Heart left ventricle (tissue), 16 donors: Measurements from ENCODE around the gene MICAL3. TPM values are rescaled to one million over a fixed set of nuclear protein-coding genes. Genes with fewer than 3 reads are reported as not detected.

ENCODE experiments used
- ATAC-seq, 4 donors: fragments of 200-7000 bp; cut with Tn5 transposase; one replicate each; pipeline ENCODE4 v1.9.1; 2020 to 2022; ENCODE audit warnings: moderate library complexity in 4 of 4, mild to moderate bottlenecking in 3 of 4, moderate number of reproducible peaks in 1 of 4
- DNase-seq, 5 donors: peaks; one replicate each; pipeline ENCODE4 v3.0.0-alpha.2; 2020
- H3K27ac ChIP-seq, 12 donors: fragments of 200-600 bp; sonication (generic) in 4 of 12; one replicate each; pipeline versions ENCODE4 v1.5.0 to v1.8.0; 2016 to 2022; ENCODE audit warnings: mild to moderate bottlenecking in 2 of 12
- H3K27me3 ChIP-seq, 9 donors: fragments of 200-600 bp; sonication (generic) in 2 of 9; one replicate each; pipeline versions ENCODE4 v1.5.1 to v1.8.0; 2016 to 2022; ENCODE audit warnings: mild to moderate bottlenecking in 3 of 9
- H3K36me3 ChIP-seq, 9 donors: fragments of 200-600 bp; sonication (generic) in 2 of 9; one replicate each; pipeline versions ENCODE4 v1.5.0 to v1.8.0; 2018 to 2022; ENCODE audit warnings: mild to moderate bottlenecking in 2 of 9
- H3K4me1 ChIP-seq, 12 donors: fragments of 200-600 bp; sonication (generic) in 4 of 12; one replicate each; pipeline versions ENCODE4 v1.5.0 to v1.8.0; 2016 to 2022; ENCODE audit warnings: mild to moderate bottlenecking in 3 of 12
- H3K4me3 ChIP-seq, 12 donors: fragments of 200-600 bp; sonication (generic) in 4 of 12; one replicate each; pipeline versions ENCODE4 v1.5.0 to v1.8.0; 2017 to 2022; ENCODE audit warnings: mild to moderate bottlenecking in 9 of 12, moderate library complexity in 4 of 12
- H3K9me3 ChIP-seq, 12 donors: fragments of 200-600 bp; sonication (generic) in 4 of 12; one replicate each; pipeline versions ENCODE4 v1.5.0 to v1.8.0; 2016 to 2022; ENCODE audit warnings: mild to moderate bottlenecking in 1 of 12
- POLR2A ChIP-seq, 2 donors: fragments of 450-650 bp; IDR thresholded peaks; one replicate each; pipeline ENCODE4 v1.6.1; 2017; ENCODE audit warnings: antibody characterized with exemption in 2 of 2, mild to moderate bottlenecking in 2 of 2, moderate library complexity in 2 of 2
- WGBS, 4 donors: extraction: QIAGEN DNeasy Blood & Tissue Kit in 2 of 4; methylation state at CpG; one replicate each; pipeline versions ENCODE4 v1.1.5 to v1.1.7; 2013 to 2018; 5-methylcytosine and 5-hydroxymethylcytosine counted together
- intact Hi-C, 10 donors: fragments of 100-400 bp; cut with DNase I; formaldehyde crosslinking; loops; one replicate each; pipeline versions ENCODE4 v1.11.1 to v1.14.2; 2022
- polyA plus RNA-seq, 2 donors: library from polyadenylated mRNA; stranded (reverse); fragments of 200-250 nt; gene quantifications; one replicate each; pipeline ENCODE4 v1.2.3, GENCODE V29; 2013
- total RNA-seq, 9 donors: library from RNA; depleted of rRNA in 2 of 9; stranded (reverse); fragments of >200 nt in 2 of 9; fragmentation: NEBNext Ultra II Directional in 3 of 9; extraction: Animal tissue kit (Norgen Biotek cat#: 25700) in 3 of 9; gene quantifications; one replicate each; pipeline versions ENCODE4 v1.1.0 to v1.2.4, GENCODE V29; 2016 to 2023
- TF ChIP-seq, protein P1 (sequence below), 12 donors: fragments of 200-600 bp; sonication (generic) in 4 of 12; IDR thresholded peaks; one replicate each; pipeline versions ENCODE4 v1.5.0 to v1.8.0; 2018 to 2022; ENCODE audit warnings: antibody characterized with exemption in 12 of 12, mild to moderate bottlenecking in 5 of 12
- donor health status: ischemic (EF 13 %, LVEDD 7.1; RV severe dilation, severe dysfunction).
- donor health status: healthy with polysubstance abuse.
- donor health status: DM: no; HTN: yes; CAD: no.
- donor health status: DM: no; HTN: no; CAD: no.
- donor health status: ischemic (EF 25% LVEDD 6.9; RV normal size, moderate dysfunction).
- donor health status: ischemic (EF 25% LVEDD 5.7; RV mildly dilated, moderate dysfunction).
- donor health status: healthy.
- donor health status: DM: yes; HTN: yes; CAD: no.
- donor health status: ischemic (EF 35%, LVEDD 5.7; RV mildly dilated, moderate dysfunction).
- donor health status: nonischemic (EF 11% LVEDD 7.7; RV severe dilation, severe dysfunction).
- donor health status: DM: yes; HTN: yes; CAD: no.
- donor health status: PGD.
- donor health status: ischemic (EF 29% LVEDD 5.4; RV normal size, mild dysfunction).
- donor health status: nonischemic (EF 23%, LVEDD 6.1; RV moderate dilation, normal function).

The MICAL3 gene
- total and polyA plus RNA-seq, 11 donors, result 41.3 to 125 (median 83.3) TPM

DNA sequence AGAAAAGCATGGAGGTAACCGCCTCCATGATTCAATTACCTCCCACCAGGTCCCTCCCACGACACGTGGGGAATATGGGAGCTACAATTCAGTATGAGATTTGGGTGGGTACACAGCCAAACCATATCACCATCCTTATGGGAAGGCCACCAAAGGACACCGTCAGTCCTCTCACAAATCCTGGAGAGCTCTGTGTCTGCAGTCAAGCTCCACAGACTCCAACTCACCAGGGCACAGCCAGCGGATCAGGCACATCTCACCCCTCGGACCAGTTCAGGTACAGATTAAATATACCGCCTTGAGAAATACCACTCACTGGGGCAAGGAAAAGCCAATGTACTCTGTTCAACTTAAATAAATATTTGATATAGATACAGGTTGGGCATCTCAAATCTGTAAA is 100.3 kb downstream of the MICAL3 start:
- Histone ChIP-seq H3K27me3 (no peaks in the 10 kb centered on the region), H3K4me1 (peaks cover 4 to 82% (median 60%) of the 10 kb centered on the region in 12 donors), H3K27ac (peak overlapping the region in 11 of 12 donors; percentile 30 to 96 (median 88)), H3K9me3 (no peaks in the 10 kb centered on the region), H3K36me3 (no peaks in the 10 kb centered on the region), H3K4me3 (no peak overlapping the region)
- intact Hi-C loops, result no loop called here
- DNase-seq (no peak), ATAC-seq (no peak)
- TF ChIP-seq, protein P1, sequence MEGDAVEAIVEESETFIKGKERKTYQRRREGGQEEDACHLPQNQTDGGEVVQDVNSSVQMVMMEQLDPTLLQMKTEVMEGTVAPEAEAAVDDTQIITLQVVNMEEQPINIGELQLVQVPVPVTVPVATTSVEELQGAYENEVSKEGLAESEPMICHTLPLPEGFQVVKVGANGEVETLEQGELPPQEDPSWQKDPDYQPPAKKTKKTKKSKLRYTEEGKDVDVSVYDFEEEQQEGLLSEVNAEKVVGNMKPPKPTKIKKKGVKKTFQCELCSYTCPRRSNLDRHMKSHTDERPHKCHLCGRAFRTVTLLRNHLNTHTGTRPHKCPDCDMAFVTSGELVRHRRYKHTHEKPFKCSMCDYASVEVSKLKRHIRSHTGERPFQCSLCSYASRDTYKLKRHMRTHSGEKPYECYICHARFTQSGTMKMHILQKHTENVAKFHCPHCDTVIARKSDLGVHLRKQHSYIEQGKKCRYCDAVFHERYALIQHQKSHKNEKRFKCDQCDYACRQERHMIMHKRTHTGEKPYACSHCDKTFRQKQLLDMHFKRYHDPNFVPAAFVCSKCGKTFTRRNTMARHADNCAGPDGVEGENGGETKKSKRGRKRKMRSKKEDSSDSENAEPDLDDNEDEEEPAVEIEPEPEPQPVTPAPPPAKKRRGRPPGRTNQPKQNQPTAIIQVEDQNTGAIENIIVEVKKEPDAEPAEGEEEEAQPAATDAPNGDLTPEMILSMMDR (IDR thresholded peaks at IDR 0.05), result no peak
- WGBS, 4 donors, result 82 to 93% (median 88%) methylated on average over 7 of the region's 7 CpGs

DNA sequence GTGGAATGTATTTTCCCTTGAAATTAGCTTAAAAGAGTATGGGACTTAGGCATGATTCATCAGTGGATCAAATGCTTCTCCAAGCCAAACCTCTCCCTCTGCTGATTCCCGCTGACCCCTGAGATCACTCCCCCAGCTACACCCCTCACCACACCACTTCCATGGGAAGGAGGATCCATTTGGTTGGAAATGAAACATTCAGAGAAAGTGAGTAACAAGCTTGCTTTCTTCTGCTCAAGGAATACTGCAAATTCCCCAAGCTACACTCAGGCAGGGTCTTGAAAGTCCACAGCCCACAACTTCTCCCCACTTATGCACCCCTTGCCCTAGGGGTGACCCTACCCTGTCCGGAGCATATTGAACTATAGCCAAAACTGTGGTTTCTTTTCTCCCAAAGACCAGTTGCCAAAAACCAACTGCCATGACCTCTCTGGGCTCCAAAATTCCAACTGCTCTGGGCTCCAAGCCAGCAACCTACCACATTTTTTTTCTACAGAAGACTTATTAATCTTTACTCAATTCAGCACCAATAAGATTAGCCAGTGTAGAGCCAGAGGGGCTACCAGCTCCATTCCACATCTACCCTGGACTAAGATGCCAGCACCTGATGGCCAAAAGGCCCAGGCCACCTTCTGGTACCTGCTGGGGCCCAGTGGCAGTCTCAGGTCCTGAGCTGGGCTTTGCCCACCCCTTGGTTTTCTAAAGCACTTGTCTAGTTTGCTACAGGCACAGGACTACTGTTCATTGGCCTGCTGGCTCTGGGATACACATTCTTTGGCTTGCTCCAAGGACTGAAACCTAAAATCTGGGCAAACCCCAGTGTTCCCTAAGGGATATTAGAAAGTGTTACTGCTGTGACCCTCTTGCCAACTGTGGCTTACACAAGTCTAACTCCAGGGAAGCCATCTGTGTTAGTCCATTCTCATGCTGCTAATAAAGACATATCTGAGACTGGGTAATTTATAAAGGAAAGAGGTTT is 101.1 kb downstream of the MICAL3 start:
- Histone ChIP-seq H3K4me3 (no peak overlapping the region), H3K9me3 (no peaks in the 10 kb centered on the region), H3K27me3 (no peaks in the 10 kb centered on the region), H3K4me1 (peaks cover 4 to 90% (median 62%) of the 10 kb centered on the region in 12 donors), H3K27ac (peak overlapping the region in 11 of 12 donors; percentile 30 to 96 (median 88)), H3K36me3 (no peaks in the 10 kb centered on the region)
- WGBS, 4 donors, result 25 to 44% (median 39%) methylated on average over 2 of the region's 2 CpGs
- DNase-seq (no peak), ATAC-seq (no peak)
- intact Hi-C loops, result no loop called here
- no peak for TF ChIP-seq POLR2A (IDR thresholded peaks at IDR 0.05)
- TF ChIP-seq, protein P1 (IDR thresholded peaks at IDR 0.05), result no peak

DNA sequence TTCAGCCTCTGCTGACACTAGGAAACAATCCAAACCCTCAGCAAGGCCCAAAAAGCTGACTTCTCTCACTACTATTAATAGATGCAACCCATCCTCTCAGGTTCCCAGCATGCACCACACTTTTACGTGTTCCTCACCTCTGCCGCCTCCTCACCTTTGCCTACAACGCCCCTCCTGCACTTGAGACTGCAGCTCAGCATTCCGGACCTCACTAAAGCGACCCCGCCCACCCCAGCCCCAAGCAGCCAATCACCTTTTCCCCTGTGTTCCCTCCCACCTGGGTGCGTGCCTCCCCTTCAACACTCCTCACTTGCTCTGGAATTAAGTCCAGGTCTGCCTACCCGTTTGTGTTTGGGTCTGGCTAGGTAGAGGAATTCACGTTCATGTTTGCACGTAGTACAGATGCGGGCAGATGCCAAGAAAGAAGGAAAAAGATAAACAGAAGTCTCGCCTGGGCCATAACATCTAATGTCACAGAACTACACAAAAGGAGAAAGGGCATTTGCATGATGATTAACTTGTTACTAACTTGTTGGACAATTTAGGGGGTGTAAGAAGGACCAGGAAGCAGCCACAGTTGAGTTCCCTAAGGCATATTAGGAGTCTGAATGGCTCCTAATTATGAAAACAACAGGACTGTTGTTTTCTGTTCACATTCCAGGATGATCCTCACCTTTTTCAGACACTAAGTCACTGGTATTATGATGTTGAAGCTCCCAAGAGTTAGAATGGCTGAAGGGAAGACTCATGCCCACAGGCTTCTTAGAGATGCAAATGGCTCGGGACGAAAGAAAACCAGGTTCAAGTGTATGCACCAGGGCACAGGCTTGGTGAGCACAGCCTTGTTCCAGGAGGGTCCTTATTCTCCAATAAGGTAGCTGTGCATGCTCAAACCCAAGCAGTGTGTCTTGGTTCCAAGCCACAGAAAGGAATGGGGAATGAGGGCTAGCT is 102.2 kb downstream of the MICAL3 start:
- H3K27me3 ChIP-seq, result no peaks in the 10 kb centered on the region
- 60 to 67% (median 65%) methylated on average over 14 of the region's 14 CpGs for WGBS, 4 donors
- peak overlapping the region in 6 of 12 donors; percentile 16 to 34 (median 19) for H3K4me3 ChIP-seq
- peak in 4 of 5 donors; percentile 59 to 74 (median 68) for DNase-seq
- TF ChIP-seq, protein P1 (IDR thresholded peaks at IDR 0.05), result no peak
- peak in 1 of 2 donors; percentile 36 for TF ChIP-seq POLR2A (IDR thresholded peaks at IDR 0.05)
- H3K9me3 ChIP-seq, result no peaks in the 10 kb centered on the region
- peak overlapping the region; percentile 62 to 96 (median 88) for H3K27ac ChIP-seq
- no peaks in the 10 kb centered on the region for H3K36me3 ChIP-seq
- H3K4me1 ChIP-seq, result peaks cover 4 to 94% (median 72%) of the 10 kb centered on the region in 12 donors
- peak; percentile 39 to 57 (median 50) for ATAC-seq
- intact Hi-C loops, result loop anchor here in 1 of 10 donors (2.0 kb wide), 1 partner anchor 17 kb away; no protein-coding TSS in a partner anchor
